DMS 273 (cell line): Measurements from ENCODE around the gene DCLK1.

Experiments
- DNase-seq: peaks from one replicate; lab custom pipeline; 2025; ENCODE audit not compliant: unreplicated experiment; lab: John Stamatoyannopoulos, UW

Gene DCLK1

GRCh38 chr13:36131222-36131930 is at the start of gene DCLK1:
Gene DCLK1 (minus strand): TSS chr13:36131382.
- DNase-seq: peak; percentile 75

GRCh38 chr13:36175621-36176020 is 44.4 kb upstream of the DCLK1 start:
- DNase-seq: no peak

GRCh38 chr13:36174923-36175322 is 43.7 kb upstream of the DCLK1 start:
- DNase-seq: no peak

GRCh38 chr13:36173571-36174322 is 42.6 kb upstream of the DCLK1 start:
- no peak for DNase-seq

GRCh38 chr13:36166046-36166445 is 34.9 kb upstream of the DCLK1 start:
- no peak for DNase-seq

- DNase-seq: peak; percentile 74
Observed at GRCh38 chr13:36163809-36164308, 32.7 kb upstream of the DCLK1 start.

GRCh38 chr13:36163286-36163685 is 32.1 kb upstream of the DCLK1 start:
- DNase-seq: peak; percentile 11

GRCh38 chr13:36160297-36160696 is 29.1 kb upstream of the DCLK1 start:
- no peak for DNase-seq

- no peak for DNase-seq
Observed at GRCh38 chr13:36158611-36159010, 27.4 kb upstream of the DCLK1 start.

- no peak for DNase-seq
Observed at GRCh38 chr13:36157480-36157879, 26.3 kb upstream of the DCLK1 start.

- DNase-seq: no peak
Observed at GRCh38 chr13:36154567-36155291, 23.5 kb upstream of the DCLK1 start.

- DNase-seq: no peak
Observed at GRCh38 chr13:36151591-36151990, 20.4 kb upstream of the DCLK1 start.

- DNase-seq: no peak
Observed at GRCh38 chr13:36148446-36148845, 17.3 kb upstream of the DCLK1 start.

- DNase-seq: no peak
Observed at GRCh38 chr13:36147330-36147729, 16.1 kb upstream of the DCLK1 start.

GRCh38 chr13:36146511-36147269 is 15.5 kb upstream of the DCLK1 start:
- no peak for DNase-seq

- no peak for DNase-seq
Observed at GRCh38 chr13:36143738-36144137, 12.6 kb upstream of the DCLK1 start.

- DNase-seq: no peak
Observed at GRCh38 chr13:36142735-36143134, 11.6 kb upstream of the DCLK1 start.

- DNase-seq: no peak
Observed at GRCh38 chr13:36135876-36136275, 4.7 kb upstream of the DCLK1 start.

GRCh38 chr13:36134632-36135031 is 3.5 kb upstream of the DCLK1 start:
- DNase-seq: no peak

GRCh38 chr13:36133950-36134626 is 2.9 kb upstream of the DCLK1 start:
- DNase-seq: no peak
